GM12891 (cell line): Measurements from ENCODE around the gene RND2. TPM values are rescaled to one million over a fixed set of nuclear protein-coding genes. Genes with fewer than 3 reads are reported as not detected.
"Not testable (repeated sequence)": the region's sequence is repeated elsewhere in the genome, so short reads cannot be mapped to it uniquely, and the experiment has no call there.

Experiments used
- DNase-seq: peaks from one replicate; pipeline ENCODE4 v3.0.0; 2011; ENCODE audit warnings: low spot score; ENCODE audit not compliant: insufficient read length
- FAIRE-seq: peaks from 2 replicates; lab custom pipeline; 2011; peaks lifted over from hg19 to GRCh38; lab: Jason Lieb, UNC
- PAX5 ChIP-seq: IDR thresholded peaks from 2 replicates; pipeline ENCODE4 v1.6.1; 2011; ENCODE audit warnings: low read length, moderate library complexity, mild to moderate bottlenecking; ENCODE audit not compliant: insufficient read depth, severe bottlenecking
- POLR2A ChIP-seq: IDR thresholded peaks from 2 replicates; pipeline ENCODE4 v1.6.1; 2011; ENCODE audit warnings: low read depth, low read length, control low read depth
- POLR2AphosphoS5 ChIP-seq: IDR thresholded peaks from 2 replicates; pipeline ENCODE4 v1.6.1; 2011; ENCODE audit warnings: low read depth, low read length, control low read depth
- POU2F2 ChIP-seq: IDR thresholded peaks from 2 replicates; pipeline ENCODE4 v1.6.1; 2011; ENCODE audit warnings: low read depth, mild to moderate bottlenecking, control low read depth, low read length, moderate library complexity
- SPI1 ChIP-seq: IDR thresholded peaks from 2 replicates; pipeline ENCODE4 v1.6.1; 2011; ENCODE audit warnings: low read depth, low read length, control low read depth
- TAF1 ChIP-seq: IDR thresholded peaks from 2 replicates; pipeline ENCODE4 v1.6.1; 2011; ENCODE audit warnings: low read depth, low read length, control low read depth
- polyA plus RNA-seq: library from polyadenylated mRNA; unstranded; fragments of >200 nt; gene quantifications from one replicate; pipeline ENCODE4 v1.2.1, GENCODE V29; 2012; ENCODE audit warnings: low read depth, missing spikeins, inconsistent platforms; ENCODE audit not compliant: missing spikeins

RND2 gene
- polyA plus RNA-seq, result 0.08 TPM

GRCh38 chr17:43024407-43025289 is at the start of gene RND2:
TSS of gene RND2 (plus strand) at chr17:43025231. CDS start at chr17:43025348, 117 bp downstream.
- FAIRE-seq (peak; percentile 89), DNase-seq (peak; percentile 91)
- TF ChIP-seq SPI1 (no peak), TAF1 (no peak), POU2F2 (no peak), PAX5 (no peak), POLR2AphosphoS5 (no peak), POLR2A (no peak)

GRCh38 chr17:42975265-42975664 is 49.8 kb upstream of the RND2 start:
- TF ChIP-seq TAF1 (no peak), PAX5 (no peak), POLR2A (no peak), POU2F2 (no peak), POLR2AphosphoS5 (no peak), SPI1 (no peak)
- FAIRE-seq, result no peak
- no peak for DNase-seq

GRCh38 chr17:42975701-42976100 is 49.3 kb upstream of the RND2 start:
- DNase-seq, FAIRE-seq: not testable (repeated sequence)

- peak; percentile 43 for DNase-seq
- no peak for FAIRE-seq
- TF ChIP-seq POU2F2, result no peak
- no peak for TF ChIP-seq SPI1
- TF ChIP-seq TAF1, result no peak
- no peak for TF ChIP-seq PAX5
- TF ChIP-seq POLR2AphosphoS5, result no peak
- no peak for TF ChIP-seq POLR2A
Measured at GRCh38 chr17:42979511-42980273, 45.3 kb upstream of the RND2 start, which contains the start of gene PTGES3L. TSS of gene PTGES3L (minus strand) at chr17:42980080. CDS start at chr17:42980053, 27 bp downstream.

GRCh38 chr17:42980274-42980765 is 44.7 kb upstream of the RND2 start, which contains the start of gene RUNDC1:
TSS of gene RUNDC1 (plus strand) at chr17:42980565. CDS start at chr17:42980577, 12 bp downstream.
- FAIRE-seq (peak; percentile 73), DNase-seq (peak; percentile 88)
- TF ChIP-seq POU2F2 (no peak), POLR2AphosphoS5 (no peak), PAX5 (peak; percentile 72), SPI1 (no peak), TAF1 (peak; percentile 47)

- peak; percentile 90 for FAIRE-seq
- DNase-seq, result peak; percentile 59
Measured at GRCh38 chr17:42980766-42981397, 44.1 kb upstream of the RND2 start.

GRCh38 chr17:42982266-42982665 is 42.8 kb upstream of the RND2 start:
- DNase-seq (no peak), FAIRE-seq (no peak)
- TF ChIP-seq POLR2A (no peak), SPI1 (no peak), POU2F2 (no peak), POLR2AphosphoS5 (no peak), PAX5 (no peak), TAF1 (no peak)

More at GRCh38 chr17:42980766-42981397, 44.1 kb upstream of the RND2 start:
- TF ChIP-seq POLR2AphosphoS5, result peak; percentile 69
- peak; percentile 65 for TF ChIP-seq POLR2A
- TF ChIP-seq TAF1, result no peak

- peak; percentile 48 for DNase-seq
- TF ChIP-seq POLR2AphosphoS5, result no peak
- TF ChIP-seq POU2F2, result no peak
- peak; percentile 69 for TF ChIP-seq PAX5
- peak; percentile 99 for TF ChIP-seq SPI1
- peak; percentile 16 for FAIRE-seq
Measured at GRCh38 chr17:42985225-42985624, 39.8 kb upstream of the RND2 start.

GRCh38 chr17:42989141-42989540 is 35.9 kb upstream of the RND2 start:
- no peak for FAIRE-seq
- no peak for DNase-seq
- TF ChIP-seq SPI1, result no peak
- TF ChIP-seq PAX5, result no peak
- no peak for TF ChIP-seq POU2F2
- no peak for TF ChIP-seq POLR2AphosphoS5
- no peak for TF ChIP-seq TAF1
